Cerebellar nuclear complex (tissue), 1 donor: ENCODE measurements around the gene ASPSCR1.

ENCODE experiments used
- DNase-seq, 2 experiments: peaks; one replicate each; lab custom pipeline; 2025; lab: John Stamatoyannopoulos, UW

ASPSCR1 gene

GRCh38 chr17:81983011-81983638 lies 5.7 kb downstream of the ASPSCR1 start:
- DNase-seq = no peak

GRCh38 chr17:81983639-81984373 lies 6.4 kb downstream of the ASPSCR1 start:
- DNase-seq = no peak

GRCh38 chr17:81984773-81985410 lies 7.5 kb downstream of the ASPSCR1 start:
- no peak for DNase-seq

- DNase-seq = no peak
Measured at GRCh38 chr17:81986606-81987005, 9.2 kb downstream of the ASPSCR1 start.

- DNase-seq = no peak
Measured at GRCh38 chr17:81987161-81987770, 9.8 kb downstream of the ASPSCR1 start.

- DNase-seq = no peak
Measured at GRCh38 chr17:81990836-81991683, 13.6 kb downstream of the ASPSCR1 start.

GRCh38 chr17:81991684-81992305 lies 14.4 kb downstream of the ASPSCR1 start:
- DNase-seq = peak in 1 of 2 experiments; percentile 61

- DNase-seq = no peak
Measured at GRCh38 chr17:81992306-81993102, 15.1 kb downstream of the ASPSCR1 start.

GRCh38 chr17:81993729-81994592 lies 16.5 kb downstream of the ASPSCR1 start:
- DNase-seq = no peak

GRCh38 chr17:81994593-81995462 lies 17.4 kb downstream of the ASPSCR1 start:
- no peak for DNase-seq

- DNase-seq = no peak
Measured at GRCh38 chr17:81995463-81996231, 18.2 kb downstream of the ASPSCR1 start.

- DNase-seq = no peak
Measured at GRCh38 chr17:81996232-81996756, 18.9 kb downstream of the ASPSCR1 start.

GRCh38 chr17:81996757-81997441 lies 19.5 kb downstream of the ASPSCR1 start:
- DNase-seq = no peak

- no peak for DNase-seq
Measured at GRCh38 chr17:81998212-81998611, 20.8 kb downstream of the ASPSCR1 start.

- DNase-seq = no peak
Measured at GRCh38 chr17:81998691-81999438, 21.4 kb downstream of the ASPSCR1 start.

- DNase-seq = no peak
Measured at GRCh38 chr17:81999587-81999975, 22.2 kb downstream of the ASPSCR1 start.
